MCF 10A (cell line): ENCODE measurements around the gene S1PR5. TPM values are rescaled to one million over a fixed set of nuclear protein-coding genes. Genes with fewer than 3 reads are reported as not detected.

Experiments used
- BruUV-seq: library from RNA; stranded (reverse); fragments of 400-500 nt; replicated peaks from 2 replicates; lab custom pipeline; 2021; lab: Mats Ljungman, UMichigan
- CTCF ChIA-PET: fragments of 300-600 bp; sonication (Branson Sonifier 250); formaldehyde crosslinking; extraction: SDS; loops from one replicate; lab custom pipeline; 2021; ENCODE audit warnings: antibody characterized with exemption, inconsistent platforms; lab: Yijun Ruan, JAX
- POLR2A ChIA-PET: fragments of 300-600, 350-650 bp; sonication (Branson Sonifier 250); formaldehyde crosslinking; extraction: SDS; loops from one replicate; lab custom pipeline; 2020; ENCODE audit warnings: antibody characterized with exemption, inconsistent platforms; lab: Yijun Ruan, JAX
- DNase-seq: peaks from one replicate; pipeline ENCODE4 v3.0.0-alpha.2; 2018; ENCODE audit not compliant: unreplicated experiment
- H3K27ac Mint-ChIP-seq: one replicate; pipeline ENCODE4 v1.8.0; 2022; ENCODE audit warnings: mild to moderate bottlenecking, low read depth, mixed read lengths; ENCODE audit not compliant: unreplicated experiment
- H3K27me3 Mint-ChIP-seq: one replicate; pipeline ENCODE4 v1.8.0; 2022; ENCODE audit warnings: mixed read lengths; ENCODE audit not compliant: insufficient read depth, unreplicated experiment
- H3K36me3 Mint-ChIP-seq: one replicate; pipeline ENCODE4 v1.8.0; 2022; ENCODE audit warnings: mild to moderate bottlenecking, moderate library complexity, mixed read lengths; ENCODE audit not compliant: insufficient read depth, unreplicated experiment
- H3K4me1 Mint-ChIP-seq: one replicate; pipeline ENCODE4 v1.8.0; 2022; ENCODE audit warnings: mixed read lengths; ENCODE audit not compliant: insufficient read depth, unreplicated experiment
- H3K4me3 Mint-ChIP-seq: one replicate; pipeline ENCODE4 v1.8.0; 2022; ENCODE audit warnings: mild to moderate bottlenecking, moderate library complexity, mixed read lengths; ENCODE audit not compliant: unreplicated experiment
- H3K9me3 Mint-ChIP-seq: one replicate; pipeline ENCODE4 v1.8.0; 2022; ENCODE audit warnings: mixed read lengths; ENCODE audit not compliant: unreplicated experiment
- CTCF ChIP-seq: fragments of 200-600 bp; IDR thresholded peaks from one replicate; pipeline ENCODE4 v1.8.0; 2022; ENCODE audit warnings: antibody characterized with exemption, mild to moderate bottlenecking; ENCODE audit not compliant: unreplicated experiment
- intact Hi-C: fragments of 100-400 bp; cut with micrococcal nuclease; formaldehyde crosslinking; loops from 2 replicates; pipeline ENCODE4 v1.14.1; 2022
- total RNA-seq: library from RNA; stranded (reverse); gene quantifications from 2 replicates; pipeline ENCODE4 v1.2.3, GENCODE V29; 2022

S1PR5 gene
- total RNA-seq, 1 experiment from 2014 or later = not detected

- Mint-ChIP-seq H3K27me3 (no peaks in the 10 kb centered on the region), H3K36me3 (peaks cover 43% of the 10 kb centered on the region), H3K9me3 (no peaks in the 10 kb centered on the region), H3K4me3 (peak overlapping the region; percentile 82), H3K4me1 (peaks cover 6% of the 10 kb centered on the region), H3K27ac (peak overlapping the region; percentile 71)
- ChIA-PET CTCF (interaction anchor here (0.6 kb wide), 1 partner anchor 1955 kb away, joined by 3 read pairs; no protein-coding TSS in a partner anchor), POLR2A (interaction anchor here (0.8 kb wide), 1 partner anchor 33 kb away, joined by 3 read pairs; no protein-coding TSS in a partner anchor)
- intact Hi-C loops = no loop called here
- DNase-seq = peak; percentile 69
- TF ChIP-seq CTCF = no peak
- BruUV-seq = TSS peak; percentile 32
Observed at GRCh38 chr19:10501971-10502523, 15.2 kb downstream of the S1PR5 start.

GRCh38 chr19:10500247-10500592 lies 17.0 kb downstream of the S1PR5 start:
- ChIA-PET POLR2A (no interaction called here), CTCF (interaction anchor here (0.6 to 1.6 kb wide), 8 partner anchors 11 to 251 kb away, joined by 3 to 7 read pairs (median 3); no protein-coding TSS in a partner anchor)
- TF ChIP-seq CTCF = no peak
- H3K4me3 Mint-ChIP-seq = peak overlapping the region; percentile 82
- intact Hi-C loops = no loop called here
- H3K9me3 Mint-ChIP-seq = no peaks in the 10 kb centered on the region
- H3K4me1 Mint-ChIP-seq = peaks cover 6% of the 10 kb centered on the region
- peak overlapping the region; percentile 35 for H3K27ac Mint-ChIP-seq
- no peak for DNase-seq
- no peaks in the 10 kb centered on the region for H3K27me3 Mint-ChIP-seq
- H3K36me3 Mint-ChIP-seq = peaks cover 61% of the 10 kb centered on the region
- BruUV-seq = TSS peak; percentile 11

GRCh38 chr19:10499550-10500246 lies 17.5 kb downstream of the S1PR5 start:
- no peak overlapping the region for H3K4me3 Mint-ChIP-seq
- BruUV-seq = no TSS peak
- intact Hi-C loops = no loop called here
- H3K36me3 Mint-ChIP-seq = peaks cover 67% of the 10 kb centered on the region
- H3K9me3 Mint-ChIP-seq = no peaks in the 10 kb centered on the region
- DNase-seq = no peak
- H3K4me1 Mint-ChIP-seq = peaks cover 6% of the 10 kb centered on the region
- H3K27me3 Mint-ChIP-seq = no peaks in the 10 kb centered on the region
- ChIA-PET CTCF (interaction anchor here (0.6 to 1.6 kb wide), 8 partner anchors 11 to 250 kb away, joined by 3 to 7 read pairs (median 3); no protein-coding TSS in a partner anchor), POLR2A (no interaction called here)
- TF ChIP-seq CTCF = no peak
- peak overlapping the region; percentile 35 for H3K27ac Mint-ChIP-seq

GRCh38 chr19:10497371-10497770 lies 19.9 kb downstream of the S1PR5 start:
- H3K27me3 Mint-ChIP-seq = no peaks in the 10 kb centered on the region
- intact Hi-C loops = no loop called here
- no peak overlapping the region for H3K4me3 Mint-ChIP-seq
- peaks cover 90% of the 10 kb centered on the region for H3K36me3 Mint-ChIP-seq
- DNase-seq = no peak
- H3K9me3 Mint-ChIP-seq = no peaks in the 10 kb centered on the region
- no TSS peak for BruUV-seq
- no peak overlapping the region for H3K27ac Mint-ChIP-seq
- ChIA-PET POLR2A (no interaction called here), CTCF (interaction anchor here (1.4 kb wide), 1 partner anchor 44 kb away, joined by 5 read pairs; no protein-coding TSS in a partner anchor)
- peaks cover 6% of the 10 kb centered on the region for H3K4me1 Mint-ChIP-seq
- no peak for TF ChIP-seq CTCF
